WTC11 (cell line): ENCODE data around the gene TNC. TPM values are rescaled to one million over a fixed set of nuclear protein-coding genes. Genes with fewer than 3 reads are reported as not detected.

Experiments
- ATAC-seq: fragments of 200-7000 bp; cut with Tn5 transposase; 2 replicates; pipeline ENCODE4 v1.10.0; 2021; ENCODE audit warnings: mild to moderate bottlenecking, moderate library complexity
- CTCF ChIA-PET: fragments of 300-600 bp; sonication (Branson Sonifier 250); formaldehyde crosslinking; loops from one replicate; lab custom pipeline; 2021; ENCODE audit warnings: antibody characterized with exemption; lab: Charles Lee
- POLR2A ChIA-PET: fragments of 350-600 bp; sonication (Branson Sonifier 250); formaldehyde crosslinking; loops from one replicate; lab custom pipeline; 2021; ENCODE audit warnings: antibody characterized with exemption; lab: Charles Lee
- DNase-seq: peaks from one replicate; pipeline ENCODE4 v3.0.0; 2021; ENCODE audit warnings: low spot score
- H3K27ac Mint-ChIP-seq: 2 replicates; pipeline ENCODE4 v1.8.0; 2021; ENCODE audit warnings: mixed read lengths
- H3K27me3 Mint-ChIP-seq: 2 replicates; pipeline ENCODE4 v1.8.0; 2021; ENCODE audit warnings: low read depth, mild to moderate bottlenecking, moderate library complexity, mixed read lengths
- H3K36me3 Mint-ChIP-seq: 2 replicates; pipeline ENCODE4 v1.8.0; 2021; ENCODE audit warnings: mixed read lengths
- H3K4me1 Mint-ChIP-seq: 2 replicates; pipeline ENCODE4 v1.8.0; 2022; ENCODE audit warnings: mixed read lengths
- H3K4me3 Mint-ChIP-seq: 2 replicates; pipeline ENCODE4 v1.8.0; 2021; ENCODE audit warnings: mild to moderate bottlenecking, moderate library complexity, mixed read lengths
- H3K9me3 Mint-ChIP-seq: 2 replicates; pipeline ENCODE4 v1.8.0; 2021; ENCODE audit warnings: mixed read lengths
- CBFB ChIP-seq: sonication (generic); formaldehyde crosslinking; IDR thresholded peaks from 2 replicates; pipeline ENCODE4 v1.8.1; 2022; ENCODE audit warnings: mild to moderate bottlenecking, low read depth, missing genetic modification reagents
- CREB1 ChIP-seq: sonication (generic); formaldehyde crosslinking; IDR thresholded peaks from 2 replicates; pipeline ENCODE4 v1.8.0; 2023; ENCODE audit warnings: mild to moderate bottlenecking, missing genetic modification reagents
- CREM ChIP-seq: sonication (generic); formaldehyde crosslinking; IDR thresholded peaks from 2 replicates; pipeline ENCODE4 v1.8.1; 2022; ENCODE audit warnings: mild to moderate bottlenecking, missing genetic modification reagents, moderate library complexity
- MXD4 ChIP-seq: fragments of 250-450 bp; sonication (Bioruptor Pico); IDR thresholded peaks from 2 replicates; pipeline ENCODE4 v1.8.0; 2021; ENCODE audit warnings: mild to moderate bottlenecking, moderate library complexity, borderline replicate concordance
- NFATC4 ChIP-seq: fragments of 250-450 bp; sonication (Bioruptor Pico); IDR thresholded peaks from 2 replicates; pipeline ENCODE4 v1.9.0; 2021; ENCODE audit warnings: mild to moderate bottlenecking
- SP1 ChIP-seq: sonication (generic); formaldehyde crosslinking; conservative IDR thresholded peaks from 2 replicates; pipeline ENCODE4 v1.8.1; 2022; ENCODE audit warnings: missing genetic modification reagents
- TP53 ChIP-seq: sonication (generic); formaldehyde crosslinking; IDR thresholded peaks from 2 replicates; pipeline ENCODE4 v1.8.1; 2023; ENCODE audit warnings: mild to moderate bottlenecking, missing genetic modification reagents
- ZBTB21 ChIP-seq: sonication (generic); formaldehyde crosslinking; IDR thresholded peaks from 2 replicates; pipeline ENCODE4 v1.8.1; 2023; ENCODE audit warnings: mild to moderate bottlenecking, missing genetic modification reagents, borderline replicate concordance
- ZNF232 ChIP-seq: sonication (generic); formaldehyde crosslinking; IDR thresholded peaks from 2 replicates; pipeline ENCODE4 v1.8.0; 2022; ENCODE audit warnings: mild to moderate bottlenecking, missing genetic modification reagents
- total RNA-seq: library from RNA; stranded (reverse); gene quantifications from 3 replicates; pipeline ENCODE4 v1.2.3, GENCODE V29; 2021
- TF ChIP-seq, protein P1 (sequence below): fragments of 250-450 bp; sonication (Bioruptor Pico); IDR thresholded peaks from 2 replicates; pipeline ENCODE4 v1.9.0; 2021; ENCODE audit warnings: mild to moderate bottlenecking
- TF ChIP-seq, protein P2 (sequence below): sonication (generic); formaldehyde crosslinking; conservative IDR thresholded peaks from 2 replicates; pipeline ENCODE4 v1.8.1; 2022; ENCODE audit warnings: mild to moderate bottlenecking, missing genetic modification reagents
- TF ChIP-seq, protein P3 (sequence below): sonication (generic); formaldehyde crosslinking; IDR thresholded peaks from 2 replicates; pipeline ENCODE4 v1.8.1; 2023; ENCODE audit warnings: mild to moderate bottlenecking, moderate library complexity, missing genetic modification reagents
- TF ChIP-seq, protein P4 (sequence below): fragments of 250-450 bp; sonication (Bioruptor Pico); IDR thresholded peaks from 2 replicates; pipeline ENCODE4 v1.8.0; 2021; ENCODE audit warnings: mild to moderate bottlenecking
- TF ChIP-seq, protein P5 (sequence below): sonication (generic); formaldehyde crosslinking; IDR thresholded peaks from 2 replicates; pipeline ENCODE4 v1.8.0; 2023; ENCODE audit warnings: missing genetic modification reagents
- TF ChIP-seq, protein P6 (sequence below): sonication (generic); formaldehyde crosslinking; IDR thresholded peaks from 2 replicates; pipeline ENCODE4 v1.8.1; 2022; ENCODE audit warnings: mild to moderate bottlenecking, missing genetic modification reagents, moderate library complexity, borderline replicate concordance

The TNC gene
- total RNA-seq, 1 experiment from 2014 or later = 4.5 TPM

DNA sequence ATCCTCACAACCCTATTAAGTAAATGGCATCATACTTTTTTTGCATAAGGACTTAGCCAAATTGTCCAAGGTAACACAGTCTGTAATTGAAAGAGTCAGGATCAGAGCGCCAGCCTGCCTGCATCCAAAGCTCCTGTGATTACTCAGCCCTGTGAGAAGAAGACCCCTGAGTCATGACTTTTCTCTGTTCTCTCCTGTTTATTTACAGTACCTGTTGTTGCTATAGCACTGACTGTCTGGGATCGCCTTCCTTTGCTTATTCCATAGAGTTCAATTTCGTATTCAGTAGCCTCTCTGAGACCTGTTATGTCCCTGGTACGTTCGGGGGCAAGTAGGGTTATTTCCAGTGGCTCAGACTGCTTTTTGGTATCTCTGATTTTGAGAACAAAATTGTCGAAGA, 71.8 kb downstream of the TNC start (continued):
- TF ChIP-seq, protein P1, sequence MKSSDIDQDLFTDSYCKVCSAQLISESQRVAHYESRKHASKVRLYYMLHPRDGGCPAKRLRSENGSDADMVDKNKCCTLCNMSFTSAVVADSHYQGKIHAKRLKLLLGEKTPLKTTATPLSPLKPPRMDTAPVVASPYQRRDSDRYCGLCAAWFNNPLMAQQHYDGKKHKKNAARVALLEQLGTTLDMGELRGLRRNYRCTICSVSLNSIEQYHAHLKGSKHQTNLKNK (CRISPR knock-in tag) = no peak
- TF ChIP-seq ZNF232 (CRISPR knock-in tag) (no peak), CREM (no peak), TP53 (CRISPR knock-in tag) (no peak), NFATC4 (CRISPR knock-in tag) (no peak)
- TF ChIP-seq, protein P2, sequence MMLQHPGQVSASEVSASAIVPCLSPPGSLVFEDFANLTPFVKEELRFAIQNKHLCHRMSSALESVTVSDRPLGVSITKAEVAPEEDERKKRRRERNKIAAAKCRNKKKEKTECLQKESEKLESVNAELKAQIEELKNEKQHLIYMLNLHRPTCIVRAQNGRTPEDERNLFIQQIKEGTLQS (CRISPR knock-in tag) = no peak
- TF ChIP-seq, all 79 proteins: peak for 0

DNA sequence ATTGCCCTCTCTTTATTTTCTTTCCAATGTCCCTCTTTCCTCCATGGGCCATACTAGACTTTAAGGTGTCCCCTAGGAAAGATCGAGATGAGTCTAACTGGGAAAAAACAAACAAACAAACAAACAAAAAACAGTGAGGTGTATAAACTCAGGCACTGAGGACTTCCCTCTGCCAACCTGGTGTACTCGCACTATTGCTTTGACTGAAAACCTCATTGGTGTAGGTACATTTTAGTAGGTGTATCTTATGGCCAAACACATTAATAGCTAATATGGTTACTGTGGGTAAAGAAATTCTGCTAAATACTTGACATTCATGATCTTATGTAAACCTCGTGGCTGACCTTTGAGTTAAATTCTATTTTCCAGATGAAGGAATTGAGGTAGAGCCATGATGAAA, 74.3 kb downstream of the TNC start:
- Mint-ChIP-seq H3K27me3 (peaks cover 19% of the 10 kb centered on the region), H3K9me3 (no peaks in the 10 kb centered on the region), H3K36me3 (no peaks in the 10 kb centered on the region), H3K4me1 (no peaks in the 10 kb centered on the region), H3K27ac (no peak overlapping the region), H3K4me3 (no peak overlapping the region)
- POLR2A ChIA-PET = no interaction called here
- no peak for TF ChIP-seq CBFB (CRISPR knock-in tag)
- no peak for TF ChIP-seq CREB1
- CTCF ChIA-PET = no interaction called here
- ATAC-seq (no peak), DNase-seq (no peak)

DNA sequence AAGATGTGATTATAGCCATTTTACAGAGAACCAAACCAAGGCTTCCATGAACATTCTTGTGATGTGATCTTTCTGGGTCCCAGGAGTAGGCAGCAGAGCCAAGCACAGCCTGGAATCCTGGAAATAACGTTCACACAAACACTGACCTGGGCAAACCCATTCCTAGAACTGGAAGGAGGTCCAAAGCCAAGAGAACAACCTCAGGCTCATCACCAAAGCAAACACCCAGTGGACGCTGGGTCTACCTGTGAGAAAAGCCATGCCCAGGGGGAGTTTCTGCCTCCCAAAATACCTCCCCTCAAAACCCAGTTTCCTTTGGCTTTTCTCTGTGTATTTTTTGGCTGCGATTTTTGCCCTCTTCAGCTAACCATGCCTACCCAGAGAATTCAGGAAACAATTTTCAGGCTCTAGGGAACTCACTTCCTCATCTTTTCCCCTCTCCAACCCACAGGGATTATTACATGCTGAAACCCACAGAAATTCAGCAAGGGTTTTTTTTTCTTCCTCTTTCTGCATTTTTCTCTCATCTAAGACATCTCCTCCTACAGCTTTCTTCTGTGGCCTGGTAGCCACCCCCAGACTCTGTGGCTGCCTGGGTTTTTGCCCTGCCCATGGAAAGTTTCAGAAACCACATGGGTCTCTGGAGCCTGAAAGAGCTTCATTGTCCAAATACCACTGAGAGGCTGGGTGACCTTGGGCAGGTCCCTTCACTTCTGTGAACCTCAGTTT, 75.0 kb downstream of the TNC start:
- H3K27me3 Mint-ChIP-seq = peaks cover 17% of the 10 kb centered on the region
- no peaks in the 10 kb centered on the region for H3K36me3 Mint-ChIP-seq
- ChIA-PET CTCF (no interaction called here), POLR2A (no interaction called here)
- no peak overlapping the region for H3K27ac Mint-ChIP-seq
- H3K4me3 Mint-ChIP-seq = no peak overlapping the region
- DNase-seq = no peak
- no peaks in the 10 kb centered on the region for H3K4me1 Mint-ChIP-seq
- no peaks in the 10 kb centered on the region for H3K9me3 Mint-ChIP-seq
- TF ChIP-seq, protein P3, sequence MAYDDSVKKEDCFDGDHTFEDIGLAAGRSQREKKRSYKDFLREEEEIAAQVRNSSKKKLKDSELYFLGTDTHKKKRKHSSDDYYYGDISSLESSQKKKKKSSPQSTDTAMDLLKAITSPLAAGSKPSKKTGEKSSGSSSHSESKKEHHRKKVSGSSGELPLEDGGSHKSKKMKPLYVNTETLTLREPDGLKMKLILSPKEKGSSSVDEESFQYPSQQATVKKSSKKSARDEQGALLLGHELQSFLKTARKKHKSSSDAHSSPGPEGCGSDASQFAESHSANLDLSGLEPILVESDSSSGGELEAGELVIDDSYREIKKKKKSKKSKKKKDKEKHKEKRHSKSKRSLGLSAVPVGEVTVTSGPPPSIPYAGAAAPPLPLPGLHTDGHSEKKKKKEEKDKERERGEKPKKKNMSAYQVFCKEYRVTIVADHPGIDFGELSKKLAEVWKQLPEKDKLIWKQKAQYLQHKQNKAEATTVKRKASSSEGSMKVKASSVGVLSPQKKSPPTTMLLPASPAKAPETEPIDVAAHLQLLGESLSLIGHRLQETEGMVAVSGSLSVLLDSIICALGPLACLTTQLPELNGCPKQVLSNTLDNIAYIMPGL = no peak
- TF ChIP-seq, protein P4, sequence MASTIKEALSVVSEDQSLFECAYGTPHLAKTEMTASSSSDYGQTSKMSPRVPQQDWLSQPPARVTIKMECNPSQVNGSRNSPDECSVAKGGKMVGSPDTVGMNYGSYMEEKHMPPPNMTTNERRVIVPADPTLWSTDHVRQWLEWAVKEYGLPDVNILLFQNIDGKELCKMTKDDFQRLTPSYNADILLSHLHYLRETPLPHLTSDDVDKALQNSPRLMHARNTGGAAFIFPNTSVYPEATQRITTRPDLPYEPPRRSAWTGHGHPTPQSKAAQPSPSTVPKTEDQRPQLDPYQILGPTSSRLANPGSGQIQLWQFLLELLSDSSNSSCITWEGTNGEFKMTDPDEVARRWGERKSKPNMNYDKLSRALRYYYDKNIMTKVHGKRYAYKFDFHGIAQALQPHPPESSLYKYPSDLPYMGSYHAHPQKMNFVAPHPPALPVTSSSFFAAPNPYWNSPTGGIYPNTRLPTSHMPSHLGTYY (CRISPR knock-in tag) = no peak
- TF ChIP-seq ZBTB21 (CRISPR knock-in tag) = no peak
- no peak for TF ChIP-seq SP1 (CRISPR knock-in tag)
- no peak for TF ChIP-seq MXD4 (CRISPR knock-in tag)
- TF ChIP-seq, protein P5, sequence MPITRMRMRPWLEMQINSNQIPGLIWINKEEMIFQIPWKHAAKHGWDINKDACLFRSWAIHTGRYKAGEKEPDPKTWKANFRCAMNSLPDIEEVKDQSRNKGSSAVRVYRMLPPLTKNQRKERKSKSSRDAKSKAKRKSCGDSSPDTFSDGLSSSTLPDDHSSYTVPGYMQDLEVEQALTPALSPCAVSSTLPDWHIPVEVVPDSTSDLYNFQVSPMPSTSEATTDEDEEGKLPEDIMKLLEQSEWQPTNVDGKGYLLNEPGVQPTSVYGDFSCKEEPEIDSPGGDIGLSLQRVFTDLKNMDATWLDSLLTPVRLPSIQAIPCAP (CRISPR knock-in tag) = no peak
- no peak for TF ChIP-seq NFATC4 (CRISPR knock-in tag)
- TF ChIP-seq, protein P6, sequence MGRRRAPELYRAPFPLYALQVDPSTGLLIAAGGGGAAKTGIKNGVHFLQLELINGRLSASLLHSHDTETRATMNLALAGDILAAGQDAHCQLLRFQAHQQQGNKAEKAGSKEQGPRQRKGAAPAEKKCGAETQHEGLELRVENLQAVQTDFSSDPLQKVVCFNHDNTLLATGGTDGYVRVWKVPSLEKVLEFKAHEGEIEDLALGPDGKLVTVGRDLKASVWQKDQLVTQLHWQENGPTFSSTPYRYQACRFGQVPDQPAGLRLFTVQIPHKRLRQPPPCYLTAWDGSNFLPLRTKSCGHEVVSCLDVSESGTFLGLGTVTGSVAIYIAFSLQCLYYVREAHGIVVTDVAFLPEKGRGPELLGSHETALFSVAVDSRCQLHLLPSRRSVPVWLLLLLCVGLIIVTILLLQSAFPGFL (CRISPR knock-in tag) = no peak
- no peak for ATAC-seq
